HCT116 (cell line): ENCODE measurements around the gene TMTC2. TPM values are rescaled to one million over a fixed set of nuclear protein-coding genes. Genes with fewer than 3 reads are reported as not detected.

Source experiments
- ATAC-seq: fragments of 200-7000 bp; cut with Tn5 transposase; 2 replicates; pipeline ENCODE4 v1.9.1; 2020; ENCODE audit warnings: mild to moderate bottlenecking, moderate library complexity
- BruUV-seq: library from RNA; stranded (reverse); fragments of 400-500 nt; replicated peaks from 2 replicates; lab custom pipeline; 2021; lab: Mats Ljungman, UMichigan
- CTCF ChIA-PET: fragments of 300-600 bp; sonication (Branson Sonifier 250); formaldehyde crosslinking; loops from one replicate; lab custom pipeline; 2021; ENCODE audit warnings: antibody characterized with exemption; lab: Charles Lee
- POLR2A ChIA-PET: fragments of 300-600, 350-600 bp; sonication (Branson Sonifier 250); formaldehyde crosslinking; loops from one replicate; lab custom pipeline; 2021; ENCODE audit warnings: antibody characterized with exemption; lab: Charles Lee
- RAD21 ChIA-PET, 2 experiments: fragments of 300-600 bp; sonication (Branson Sonifier 250); formaldehyde crosslinking; loops; one replicate each; lab custom pipeline; 2023; ENCODE audit warnings: low total read pairs in 2 of 2; ENCODE audit not compliant: uncharacterized antibody in 2 of 2, unreplicated experiment in 2 of 2, low non-redundant PET in 1 of 2; lab: Charles Lee
- DNase-seq: peaks from one replicate; pipeline ENCODE4 v3.0.0-alpha.2; 2010; ENCODE audit warnings: low read depth, low spot score
- H2AFZ ChIP-seq: fragments of 200-600 bp; shearing (Covaris generic), sonication (generic); 2 replicates; pipeline ENCODE4 v1.6.1; 2017; ENCODE audit warnings: low read depth, mixed run types, mixed read lengths, antibody characterized with exemption, low read length; ENCODE audit not compliant: poor library complexity, severe bottlenecking
- H3K27ac ChIP-seq: 2 replicates; pipeline ENCODE4 v1.5.1; 2012; ENCODE audit warnings: low read depth, low read length
- H3K27me3 ChIP-seq: fragments of 200-600 bp; sonication (generic); 2 replicates; pipeline ENCODE4 v1.6.1; 2016; ENCODE audit warnings: mixed run types, low read length, mixed read lengths; ENCODE audit not compliant: insufficient read depth
- H3K36me3 ChIP-seq, 2 experiments: fragments of 200-500 bp in 1 of 2; fragments of 200-600 bp in 1 of 2; sonication (Bioruptor generic) in 1 of 2; sonication (generic) in 1 of 2; 2 replicates each; pipeline versions ENCODE4 v1.5.1 to v1.6.1; 2014 to 2016; ENCODE audit warnings: low read length in 2 of 2, inconsistent platforms in 1 of 2, mixed read lengths in 1 of 2, mixed run types in 1 of 2; ENCODE audit not compliant: insufficient read depth in 2 of 2, control insufficient read depth in 1 of 2
- H3K4me1 ChIP-seq, 2 experiments: fragments of 200-600 bp in 1 of 2; sonication (generic) in 1 of 2; 2 replicates each; pipeline versions ENCODE4 v1.5.1 to v1.6.1; 2012 to 2017; ENCODE audit warnings: low read length in 2 of 2, inconsistent platforms in 1 of 2, mild to moderate bottlenecking in 1 of 2, mixed read lengths in 1 of 2, mixed run types in 1 of 2, moderate library complexity in 1 of 2; ENCODE audit not compliant: insufficient read depth in 2 of 2, control insufficient read depth in 1 of 2
- H3K4me2 ChIP-seq: fragments of 200-600 bp; sonication (generic); 2 replicates; pipeline ENCODE4 v1.6.1; 2017; ENCODE audit warnings: mixed run types, low read length, mixed read lengths
- H3K4me3 ChIP-seq, 2 experiments: fragments of 200-600 bp in 1 of 2; sonication (generic) in 1 of 2; replicated peaks in 1 of 2; 2 replicates each; pipeline ENCODE4 v1.5.1; 2011 to 2016; ENCODE audit warnings: low read length in 2 of 2, control low read depth in 1 of 2, low read depth in 1 of 2, mild to moderate bottlenecking in 1 of 2, mixed read lengths in 1 of 2, mixed run types in 1 of 2
- H3K79me2 ChIP-seq: fragments of 200-600 bp; sonication (generic); 2 replicates; pipeline ENCODE4 v1.6.1; 2017; ENCODE audit warnings: mild to moderate bottlenecking, mixed run types, low read length, moderate library complexity, mixed read lengths; ENCODE audit not compliant: insufficient read depth
- H3K9ac ChIP-seq: fragments of 200-600 bp; sonication (generic); 2 replicates; pipeline ENCODE4 v1.6.1; 2016; ENCODE audit warnings: low read length, mixed read lengths
- H3K9me2 ChIP-seq: fragments of 200-600 bp; sonication (generic), shearing (Covaris generic); 2 replicates; pipeline ENCODE4 v1.6.1; 2017; ENCODE audit warnings: mixed run types, mild to moderate bottlenecking, moderate library complexity; ENCODE audit not compliant: insufficient read depth
- H3K9me3 ChIP-seq, 2 experiments: fragments of 200-500 bp in 1 of 2; fragments of 200-600 bp in 1 of 2; sonication (Bioruptor generic) in 1 of 2; sonication (generic) in 1 of 2; 2 replicates each; pipeline ENCODE4 v1.6.1; 2014 to 2017; ENCODE audit warnings: low read length in 2 of 2, mixed read lengths in 2 of 2, inconsistent platforms in 1 of 2, low read depth in 1 of 2, mild to moderate bottlenecking in 1 of 2, mixed run types in 1 of 2, moderate library complexity in 1 of 2; ENCODE audit not compliant: control insufficient read depth in 1 of 2, insufficient read depth in 1 of 2
- H4K20me1 ChIP-seq: fragments of 200-600 bp; sonication (generic), shearing (Covaris generic); 2 replicates; pipeline ENCODE4 v1.6.1; 2017; ENCODE audit warnings: mixed run types, mild to moderate bottlenecking, moderate library complexity; ENCODE audit not compliant: insufficient read depth
- CEBPB ChIP-seq: IDR thresholded peaks from 2 replicates; pipeline ENCODE4 v1.6.1; 2012; ENCODE audit warnings: low read depth
- EZH2 ChIP-seq: fragments of 200-600 bp; sonication (generic); IDR thresholded peaks from 2 replicates; pipeline ENCODE4 v1.6.1; 2017; ENCODE audit warnings: antibody characterized with exemption, mixed run types
- EZH2phosphoT487 ChIP-seq: fragments of 200-600 bp; IDR thresholded peaks from 2 replicates; pipeline ENCODE4 v1.6.1; 2018; ENCODE audit warnings: antibody characterized with exemption, borderline replicate concordance
- JUND ChIP-seq: IDR thresholded peaks from 2 replicates; pipeline ENCODE4 v1.6.1; 2012
- POLR2A ChIP-seq: IDR thresholded peaks from 2 replicates; pipeline ENCODE4 v1.7.0; 2011; ENCODE audit warnings: borderline replicate concordance; ENCODE audit not compliant: insufficient read depth, insufficient read length; ENCODE audit errors: extremely low read depth
- SIN3A ChIP-seq: IDR thresholded peaks from 2 replicates; pipeline ENCODE4 v1.6.1; 2012; ENCODE audit warnings: low read depth
- SP1 ChIP-seq: IDR thresholded peaks from 2 replicates; pipeline ENCODE4 v1.6.1; 2012; ENCODE audit warnings: low read depth
- ZNF274 ChIP-seq: fragments of 200-500 bp; sonication (Bioruptor generic); IDR thresholded peaks from 2 replicates; pipeline ENCODE4 v1.6.1; 2014; ENCODE audit warnings: mild to moderate bottlenecking, low read depth, low read length, inconsistent platforms
- intact Hi-C: fragments of 100-400 bp; cut with micrococcal nuclease; formaldehyde crosslinking; loops from 2 replicates; pipeline ENCODE4 v1.10.0; 2022
- total RNA-seq: library from RNA; stranded (reverse); gene quantifications from one replicate; pipeline ENCODE4 v1.2.1, GENCODE V29; 2021; ENCODE audit not compliant: unreplicated experiment
- TF ChIP-seq, protein P1 (sequence below): IDR thresholded peaks from 2 replicates; pipeline ENCODE4 v1.6.1; 2012
- TF ChIP-seq, protein P2 (sequence below): IDR thresholded peaks from 2 replicates; pipeline ENCODE4 v1.6.1; 2012; ENCODE audit warnings: low read depth
- TF ChIP-seq, protein P3 (sequence below), 3 experiments: fragments of 200-600 bp in 1 of 3; sonication (generic) in 1 of 3; IDR thresholded peaks in 2 of 3; conservative IDR thresholded peaks in 1 of 3; 2 replicates each; pipeline ENCODE4 v1.5.1; 2012 to 2017; ENCODE audit warnings: low read depth in 2 of 3, low read length in 2 of 3, antibody characterized with exemption in 1 of 3, borderline replicate concordance in 1 of 3, control low read depth in 1 of 3, mild to moderate bottlenecking in 1 of 3, mixed read lengths in 1 of 3, mixed run types in 1 of 3, moderate library complexity in 1 of 3; ENCODE audit not compliant: insufficient read depth in 1 of 3
- TF ChIP-seq, protein P4 (sequence below): IDR thresholded peaks from 2 replicates; pipeline ENCODE4 v1.6.1; 2011; ENCODE audit warnings: mild to moderate bottlenecking, low read length, moderate library complexity; ENCODE audit not compliant: insufficient replicate concordance; ENCODE audit errors: extremely low read depth

The TMTC2 gene
- total RNA-seq, 1 experiment from 2014 or later = 11.5 TPM

DNA sequence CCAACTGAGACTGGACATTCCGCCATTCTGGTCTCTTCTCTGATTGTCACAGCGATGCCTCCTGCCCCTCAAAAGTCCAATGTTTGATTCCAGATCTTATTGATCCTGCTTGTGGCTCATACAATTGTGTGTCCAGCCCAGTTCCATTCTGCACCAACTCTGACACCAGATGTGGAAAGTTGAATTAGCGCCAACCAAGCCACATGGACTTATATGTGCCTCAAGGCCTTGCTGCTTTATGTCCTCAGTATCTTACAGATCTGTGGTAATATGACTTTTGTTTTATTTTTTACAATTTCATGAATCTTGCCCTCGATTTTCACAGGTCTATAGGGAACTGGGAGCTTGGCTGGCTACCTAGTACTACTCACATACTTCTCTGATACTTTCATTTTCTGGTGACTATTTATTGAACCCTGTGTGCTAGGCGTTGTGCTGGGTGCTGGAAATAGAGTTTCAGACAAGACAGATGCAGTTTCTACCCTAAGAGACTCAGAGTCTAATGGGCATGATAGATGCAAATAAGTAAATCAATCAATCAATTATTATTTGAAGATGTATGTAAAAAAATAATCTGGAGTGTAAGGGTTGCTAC lies 472.0 kb downstream of the TMTC2 start:
- H3K4me2 ChIP-seq = no peak overlapping the region
- ChIA-PET CTCF (no interaction called here), RAD21 (no interaction called here), POLR2A (no interaction called here)
- ATAC-seq (no peak), DNase-seq (no peak)
- no peaks in the 10 kb centered on the region for H3K9me3 ChIP-seq
- H3K27me3 ChIP-seq = no peaks in the 10 kb centered on the region
- no peaks in the 10 kb centered on the region for H3K4me1 ChIP-seq
- no peak overlapping the region for H2AFZ ChIP-seq
- H3K79me2 ChIP-seq = no peaks in the 10 kb centered on the region
- BruUV-seq = no TSS peak
- H3K27ac ChIP-seq = no peak overlapping the region
- no peaks in the 10 kb centered on the region for H3K36me3 ChIP-seq
- intact Hi-C loops = no loop called here
- TF ChIP-seq, protein P1, sequence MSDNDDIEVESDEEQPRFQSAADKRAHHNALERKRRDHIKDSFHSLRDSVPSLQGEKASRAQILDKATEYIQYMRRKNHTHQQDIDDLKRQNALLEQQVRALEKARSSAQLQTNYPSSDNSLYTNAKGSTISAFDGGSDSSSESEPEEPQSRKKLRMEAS = no peak
- no peak for TF ChIP-seq JUND
- TF ChIP-seq, protein P2, sequence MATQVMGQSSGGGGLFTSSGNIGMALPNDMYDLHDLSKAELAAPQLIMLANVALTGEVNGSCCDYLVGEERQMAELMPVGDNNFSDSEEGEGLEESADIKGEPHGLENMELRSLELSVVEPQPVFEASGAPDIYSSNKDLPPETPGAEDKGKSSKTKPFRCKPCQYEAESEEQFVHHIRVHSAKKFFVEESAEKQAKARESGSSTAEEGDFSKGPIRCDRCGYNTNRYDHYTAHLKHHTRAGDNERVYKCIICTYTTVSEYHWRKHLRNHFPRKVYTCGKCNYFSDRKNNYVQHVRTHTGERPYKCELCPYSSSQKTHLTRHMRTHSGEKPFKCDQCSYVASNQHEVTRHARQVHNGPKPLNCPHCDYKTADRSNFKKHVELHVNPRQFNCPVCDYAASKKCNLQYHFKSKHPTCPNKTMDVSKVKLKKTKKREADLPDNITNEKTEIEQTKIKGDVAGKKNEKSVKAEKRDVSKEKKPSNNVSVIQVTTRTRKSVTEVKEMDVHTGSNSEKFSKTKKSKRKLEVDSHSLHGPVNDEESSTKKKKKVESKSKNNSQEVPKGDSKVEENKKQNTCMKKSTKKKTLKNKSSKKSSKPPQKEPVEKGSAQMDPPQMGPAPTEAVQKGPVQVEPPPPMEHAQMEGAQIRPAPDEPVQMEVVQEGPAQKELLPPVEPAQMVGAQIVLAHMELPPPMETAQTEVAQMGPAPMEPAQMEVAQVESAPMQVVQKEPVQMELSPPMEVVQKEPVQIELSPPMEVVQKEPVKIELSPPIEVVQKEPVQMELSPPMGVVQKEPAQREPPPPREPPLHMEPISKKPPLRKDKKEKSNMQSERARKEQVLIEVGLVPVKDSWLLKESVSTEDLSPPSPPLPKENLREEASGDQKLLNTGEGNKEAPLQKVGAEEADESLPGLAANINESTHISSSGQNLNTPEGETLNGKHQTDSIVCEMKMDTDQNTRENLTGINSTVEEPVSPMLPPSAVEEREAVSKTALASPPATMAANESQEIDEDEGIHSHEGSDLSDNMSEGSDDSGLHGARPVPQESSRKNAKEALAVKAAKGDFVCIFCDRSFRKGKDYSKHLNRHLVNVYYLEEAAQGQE = no peak
- TF ChIP-seq ZNF274 = no peak
- TF ChIP-seq, protein P3, sequence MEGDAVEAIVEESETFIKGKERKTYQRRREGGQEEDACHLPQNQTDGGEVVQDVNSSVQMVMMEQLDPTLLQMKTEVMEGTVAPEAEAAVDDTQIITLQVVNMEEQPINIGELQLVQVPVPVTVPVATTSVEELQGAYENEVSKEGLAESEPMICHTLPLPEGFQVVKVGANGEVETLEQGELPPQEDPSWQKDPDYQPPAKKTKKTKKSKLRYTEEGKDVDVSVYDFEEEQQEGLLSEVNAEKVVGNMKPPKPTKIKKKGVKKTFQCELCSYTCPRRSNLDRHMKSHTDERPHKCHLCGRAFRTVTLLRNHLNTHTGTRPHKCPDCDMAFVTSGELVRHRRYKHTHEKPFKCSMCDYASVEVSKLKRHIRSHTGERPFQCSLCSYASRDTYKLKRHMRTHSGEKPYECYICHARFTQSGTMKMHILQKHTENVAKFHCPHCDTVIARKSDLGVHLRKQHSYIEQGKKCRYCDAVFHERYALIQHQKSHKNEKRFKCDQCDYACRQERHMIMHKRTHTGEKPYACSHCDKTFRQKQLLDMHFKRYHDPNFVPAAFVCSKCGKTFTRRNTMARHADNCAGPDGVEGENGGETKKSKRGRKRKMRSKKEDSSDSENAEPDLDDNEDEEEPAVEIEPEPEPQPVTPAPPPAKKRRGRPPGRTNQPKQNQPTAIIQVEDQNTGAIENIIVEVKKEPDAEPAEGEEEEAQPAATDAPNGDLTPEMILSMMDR (IDR thresholded peaks at IDR 0.05 in 2 of 3, conservative IDR thresholded peaks at IDR 0.05 in 1 of 3; ENCODE audit: borderline replicate concordance in 1 of 3, insufficient read depth in 1 of 3, low read depth in 2 of 3, low read length in 2 of 3) = no peak
- TF ChIP-seq SP1 = no peak
- TF ChIP-seq CEBPB = no peak
- TF ChIP-seq, protein P4, sequence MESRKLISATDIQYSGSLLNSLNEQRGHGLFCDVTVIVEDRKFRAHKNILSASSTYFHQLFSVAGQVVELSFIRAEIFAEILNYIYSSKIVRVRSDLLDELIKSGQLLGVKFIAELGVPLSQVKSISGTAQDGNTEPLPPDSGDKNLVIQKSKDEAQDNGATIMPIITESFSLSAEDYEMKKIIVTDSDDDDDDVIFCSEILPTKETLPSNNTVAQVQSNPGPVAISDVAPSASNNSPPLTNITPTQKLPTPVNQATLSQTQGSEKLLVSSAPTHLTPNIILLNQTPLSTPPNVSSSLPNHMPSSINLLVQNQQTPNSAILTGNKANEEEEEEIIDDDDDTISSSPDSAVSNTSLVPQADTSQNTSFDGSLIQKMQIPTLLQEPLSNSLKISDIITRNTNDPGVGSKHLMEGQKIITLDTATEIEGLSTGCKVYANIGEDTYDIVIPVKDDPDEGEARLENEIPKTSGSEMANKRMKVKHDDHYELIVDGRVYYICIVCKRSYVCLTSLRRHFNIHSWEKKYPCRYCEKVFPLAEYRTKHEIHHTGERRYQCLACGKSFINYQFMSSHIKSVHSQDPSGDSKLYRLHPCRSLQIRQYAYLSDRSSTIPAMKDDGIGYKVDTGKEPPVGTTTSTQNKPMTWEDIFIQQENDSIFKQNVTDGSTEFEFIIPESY = no peak
- TF ChIP-seq POLR2A = no peak
- no peak for TF ChIP-seq EZH2
- no peak for TF ChIP-seq SIN3A
- TF ChIP-seq EZH2phosphoT487 = no peak
- H3K4me3 ChIP-seq = no peak overlapping the region
- no peaks in the 10 kb centered on the region for H3K9me2 ChIP-seq
- H3K9ac ChIP-seq = no peak overlapping the region
- no peaks in the 10 kb centered on the region for H4K20me1 ChIP-seq
